Neural crest cell (in vitro differentiated cells): ENCODE measurements around the gene ZNF771. TPM values are rescaled to one million over a fixed set of nuclear protein-coding genes. Genes with fewer than 3 reads are reported as not detected.

Experiments
- DNase-seq: peaks from one replicate; pipeline ENCODE4 v3.0.0; 2021; ENCODE audit warnings: low read depth, mixed read lengths, low spot score
- H3K27ac Mint-ChIP-seq: one replicate; pipeline ENCODE4 v1.8.0; 2021; ENCODE audit warnings: mild to moderate bottlenecking, mixed read lengths; ENCODE audit not compliant: unreplicated experiment
- H3K27me3 Mint-ChIP-seq: 2 replicates; pipeline ENCODE4 v1.8.0; 2021; ENCODE audit warnings: low read depth, mild to moderate bottlenecking, mixed read lengths
- H3K36me3 Mint-ChIP-seq: 2 replicates; pipeline ENCODE4 v1.8.0; 2021; ENCODE audit warnings: low read depth, mild to moderate bottlenecking, mixed read lengths
- H3K4me1 Mint-ChIP-seq: 2 replicates; pipeline ENCODE4 v1.8.0; 2021; ENCODE audit warnings: mixed read lengths
- H3K4me3 Mint-ChIP-seq: one replicate; pipeline ENCODE4 v1.8.0; 2021; ENCODE audit warnings: mild to moderate bottlenecking, mixed read lengths
- H3K9me3 Mint-ChIP-seq: 2 replicates; pipeline ENCODE4 v1.8.0; 2021; ENCODE audit warnings: mixed read lengths
- CTCF ChIP-seq: fragments of 200-600 bp; sonication (generic); conservative IDR thresholded peaks from 2 replicates; pipeline ENCODE4 v1.5.0; 2021; ENCODE audit warnings: antibody characterized with exemption, mild to moderate bottlenecking
- total RNA-seq: library from RNA; stranded (reverse); gene quantifications from 2 replicates; pipeline ENCODE4 v1.2.1, GENCODE V29; 2021

The ZNF771 gene
- total RNA-seq, 1 donor from 2014 or later = 18.9 TPM

GRCh38 chr16:30377050-30377811 lies 30.2 kb upstream of the ZNF771 start:
- Mint-ChIP-seq H3K9me3 (no peaks in the 10 kb centered on the region), H3K4me1 (peaks cover 41% of the 10 kb centered on the region), H3K27me3 (no peaks in the 10 kb centered on the region), H3K36me3 (peaks cover 3% of the 10 kb centered on the region), H3K27ac (peak overlapping the region; percentile 100), H3K4me3 (peak overlapping the region; percentile 99)
- no peak for TF ChIP-seq CTCF
- no peak for DNase-seq

- Mint-ChIP-seq H3K4me3 (peak overlapping the region; percentile 99), H3K36me3 (peaks cover 3% of the 10 kb centered on the region), H3K27me3 (no peaks in the 10 kb centered on the region), H3K9me3 (no peaks in the 10 kb centered on the region), H3K27ac (peak overlapping the region; percentile 100), H3K4me1 (peaks cover 39% of the 10 kb centered on the region)
- peak; percentile 75 for DNase-seq
- TF ChIP-seq CTCF = no peak
Measured at GRCh38 chr16:30377812-30378235, 29.6 kb upstream of the ZNF771 start.

GRCh38 chr16:30378236-30379157 lies 28.9 kb upstream of the ZNF771 start:
- H3K9me3 Mint-ChIP-seq = no peaks in the 10 kb centered on the region
- peaks cover 3% of the 10 kb centered on the region for H3K36me3 Mint-ChIP-seq
- H3K4me3 Mint-ChIP-seq = peak overlapping the region; percentile 99
- peak; percentile 97 for DNase-seq
- H3K4me1 Mint-ChIP-seq = peaks cover 39% of the 10 kb centered on the region
- peak overlapping the region; percentile 100 for H3K27ac Mint-ChIP-seq
- peak; percentile 22 for TF ChIP-seq CTCF
- no peaks in the 10 kb centered on the region for H3K27me3 Mint-ChIP-seq

- Mint-ChIP-seq H3K4me1 (peaks cover 42% of the 10 kb centered on the region), H3K9me3 (no peaks in the 10 kb centered on the region)
- no peak for TF ChIP-seq CTCF
Measured at GRCh38 chr16:30379158-30379783, 28.1 kb upstream of the ZNF771 start.

GRCh38 chr16:30380072-30380802 lies 27.2 kb upstream of the ZNF771 start:
- no peaks in the 10 kb centered on the region for H3K9me3 Mint-ChIP-seq
- peaks cover 42% of the 10 kb centered on the region for H3K4me1 Mint-ChIP-seq
- peak overlapping the region; percentile 99 for H3K4me3 Mint-ChIP-seq
- no peak for TF ChIP-seq CTCF
- no peak for DNase-seq
- no peak overlapping the region for H3K27ac Mint-ChIP-seq
- peaks cover 2% of the 10 kb centered on the region for H3K27me3 Mint-ChIP-seq
- peaks cover 3% of the 10 kb centered on the region for H3K36me3 Mint-ChIP-seq

More at GRCh38 chr16:30379158-30379783, 28.1 kb upstream of the ZNF771 start:
- peak overlapping the region; percentile 99 for H3K4me3 Mint-ChIP-seq
- DNase-seq = no peak
- peaks cover 2% of the 10 kb centered on the region for H3K27me3 Mint-ChIP-seq
- no peak overlapping the region for H3K27ac Mint-ChIP-seq
- peaks cover 3% of the 10 kb centered on the region for H3K36me3 Mint-ChIP-seq
